HFF-Myc (cell line): ENCODE results near the gene SETD3.

Experiments
- DNase-seq: peaks from one replicate; pipeline ENCODE4 v3.0.0-alpha.2; 2011; ENCODE audit warnings: low read depth; ENCODE audit errors: extremely low read depth
- H3K4me3 ChIP-seq: replicated peaks from 2 replicates; pipeline ENCODE4 v1.5.1; 2011; ENCODE audit warnings: low read depth, mild to moderate bottlenecking, control low read depth, low read length
- TF ChIP-seq, protein P1 (sequence below): IDR thresholded peaks from 2 replicates; pipeline ENCODE4 v1.5.1; 2012; ENCODE audit warnings: mild to moderate bottlenecking, low read depth, low read length, control low read depth; ENCODE audit errors: missing control alignments

SETD3 gene

DNA sequence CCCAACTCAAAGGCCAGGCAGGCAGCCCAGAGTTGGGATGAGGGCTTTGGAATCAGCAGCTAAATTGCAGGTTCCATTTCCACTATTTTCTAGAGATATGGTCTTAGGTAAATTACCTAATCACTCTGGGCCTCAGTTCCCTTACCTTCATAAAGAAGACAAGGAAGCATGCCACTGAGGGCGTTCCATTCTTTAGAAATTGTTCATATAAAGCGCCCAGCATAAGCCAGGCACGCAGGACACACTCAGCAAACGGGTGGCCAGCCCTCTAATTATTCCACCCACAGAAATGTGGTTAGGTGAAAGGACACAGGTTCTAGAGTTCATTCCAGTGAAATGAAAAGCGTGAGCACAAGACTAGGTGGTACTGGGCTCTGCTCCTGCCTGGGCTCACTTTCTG is 120.8 kb downstream of the SETD3 start:
- no peak for DNase-seq
- TF ChIP-seq, protein P1, sequence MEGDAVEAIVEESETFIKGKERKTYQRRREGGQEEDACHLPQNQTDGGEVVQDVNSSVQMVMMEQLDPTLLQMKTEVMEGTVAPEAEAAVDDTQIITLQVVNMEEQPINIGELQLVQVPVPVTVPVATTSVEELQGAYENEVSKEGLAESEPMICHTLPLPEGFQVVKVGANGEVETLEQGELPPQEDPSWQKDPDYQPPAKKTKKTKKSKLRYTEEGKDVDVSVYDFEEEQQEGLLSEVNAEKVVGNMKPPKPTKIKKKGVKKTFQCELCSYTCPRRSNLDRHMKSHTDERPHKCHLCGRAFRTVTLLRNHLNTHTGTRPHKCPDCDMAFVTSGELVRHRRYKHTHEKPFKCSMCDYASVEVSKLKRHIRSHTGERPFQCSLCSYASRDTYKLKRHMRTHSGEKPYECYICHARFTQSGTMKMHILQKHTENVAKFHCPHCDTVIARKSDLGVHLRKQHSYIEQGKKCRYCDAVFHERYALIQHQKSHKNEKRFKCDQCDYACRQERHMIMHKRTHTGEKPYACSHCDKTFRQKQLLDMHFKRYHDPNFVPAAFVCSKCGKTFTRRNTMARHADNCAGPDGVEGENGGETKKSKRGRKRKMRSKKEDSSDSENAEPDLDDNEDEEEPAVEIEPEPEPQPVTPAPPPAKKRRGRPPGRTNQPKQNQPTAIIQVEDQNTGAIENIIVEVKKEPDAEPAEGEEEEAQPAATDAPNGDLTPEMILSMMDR, result no peak
- no peak overlapping the region for H3K4me3 ChIP-seq

DNA sequence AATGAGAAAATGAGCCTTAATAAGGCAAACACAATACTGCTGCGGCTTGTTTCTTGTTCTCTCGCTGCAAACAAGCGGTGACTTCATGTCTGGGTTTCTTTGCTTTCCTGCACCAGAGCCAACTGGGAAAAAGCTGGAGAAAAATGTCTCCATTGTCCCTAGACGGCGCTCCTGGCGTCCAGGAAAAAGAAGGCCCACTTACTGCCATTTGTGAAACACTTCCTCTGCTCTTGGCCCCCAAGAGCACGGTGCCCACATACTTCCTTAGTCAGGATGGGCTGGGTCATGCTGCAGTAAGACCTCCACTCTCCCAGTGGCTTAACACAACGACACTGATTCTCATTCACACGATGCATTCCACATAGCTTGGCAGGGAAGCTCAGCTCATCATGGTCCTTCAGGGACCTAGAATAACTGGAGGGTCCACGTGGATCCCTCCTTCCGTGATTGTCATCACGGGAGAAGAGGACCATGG is 122.7 kb downstream of the SETD3 start:
- H3K4me3 ChIP-seq, result no peak overlapping the region
- DNase-seq, result no peak
- TF ChIP-seq, protein P1, result no peak

DNA sequence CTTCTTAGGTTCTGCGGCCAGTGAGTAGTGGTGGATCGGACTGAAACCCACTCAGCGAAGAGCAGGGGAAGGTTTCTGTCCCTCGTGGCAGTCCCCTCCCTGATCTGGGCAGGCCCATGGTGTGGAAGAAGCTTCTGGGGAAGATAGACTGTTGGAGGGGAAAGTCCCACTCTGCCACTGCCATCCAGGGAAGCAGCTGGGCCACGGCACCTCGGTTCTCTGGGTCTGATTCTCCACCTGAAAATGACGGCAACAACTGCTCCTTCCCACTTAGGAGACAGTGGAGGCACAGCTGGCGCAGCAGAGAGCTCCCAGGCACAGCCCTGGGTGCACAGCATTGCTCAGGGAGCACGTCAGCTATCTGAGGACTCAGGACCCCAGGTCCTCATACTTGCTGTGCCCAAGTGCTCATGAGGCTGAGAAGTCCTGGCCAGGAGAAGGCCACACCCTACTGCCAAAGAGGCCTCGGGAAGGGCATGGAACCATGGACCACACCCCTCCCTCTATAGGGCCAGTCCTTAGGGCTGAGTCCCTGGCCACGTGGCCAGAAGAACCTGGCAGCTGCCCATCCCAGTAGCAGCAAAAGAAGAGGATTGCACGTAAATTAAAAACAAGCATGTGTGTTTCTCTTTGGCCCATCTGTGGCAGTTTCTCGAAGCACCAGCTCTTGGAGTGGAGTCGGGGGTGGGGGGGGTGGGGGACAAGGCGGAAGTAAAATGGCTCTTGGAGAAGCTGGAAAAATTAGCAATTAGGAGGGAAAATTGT is 123.3 kb downstream of the SETD3 start:
- DNase-seq, result no peak
- no peak overlapping the region for H3K4me3 ChIP-seq
- TF ChIP-seq, protein P1, result no peak

DNA sequence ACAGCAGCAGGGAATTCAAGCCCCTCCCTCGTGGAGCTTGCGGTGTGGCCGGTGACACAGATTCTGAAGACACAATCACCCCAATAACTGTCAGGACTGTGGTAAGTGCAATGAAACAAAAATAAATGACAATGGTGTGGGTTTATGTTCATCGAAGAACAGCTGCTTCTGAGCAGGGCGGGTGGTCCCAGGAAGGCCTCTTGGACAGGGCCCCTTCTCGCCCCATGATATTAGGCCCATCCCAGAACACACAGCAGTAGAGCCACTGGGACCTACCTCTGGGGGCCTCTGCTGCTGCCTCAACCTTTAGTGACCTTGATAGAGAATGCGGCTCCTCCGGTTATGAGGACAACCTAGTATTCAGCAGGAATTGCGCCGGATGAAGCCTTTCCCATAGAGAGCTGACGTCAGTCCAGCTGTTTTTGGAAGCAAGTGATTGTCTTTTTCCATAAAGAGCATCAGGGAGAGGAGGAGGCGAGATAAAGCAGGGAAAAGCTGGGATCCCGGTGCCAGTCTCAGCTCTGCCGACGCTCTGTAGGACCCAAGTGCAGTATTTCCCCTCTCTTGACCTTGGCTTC is 124.5 kb downstream of the SETD3 start:
- TF ChIP-seq, protein P1, result no peak
- no peak overlapping the region for H3K4me3 ChIP-seq
- DNase-seq, result no peak

DNA sequence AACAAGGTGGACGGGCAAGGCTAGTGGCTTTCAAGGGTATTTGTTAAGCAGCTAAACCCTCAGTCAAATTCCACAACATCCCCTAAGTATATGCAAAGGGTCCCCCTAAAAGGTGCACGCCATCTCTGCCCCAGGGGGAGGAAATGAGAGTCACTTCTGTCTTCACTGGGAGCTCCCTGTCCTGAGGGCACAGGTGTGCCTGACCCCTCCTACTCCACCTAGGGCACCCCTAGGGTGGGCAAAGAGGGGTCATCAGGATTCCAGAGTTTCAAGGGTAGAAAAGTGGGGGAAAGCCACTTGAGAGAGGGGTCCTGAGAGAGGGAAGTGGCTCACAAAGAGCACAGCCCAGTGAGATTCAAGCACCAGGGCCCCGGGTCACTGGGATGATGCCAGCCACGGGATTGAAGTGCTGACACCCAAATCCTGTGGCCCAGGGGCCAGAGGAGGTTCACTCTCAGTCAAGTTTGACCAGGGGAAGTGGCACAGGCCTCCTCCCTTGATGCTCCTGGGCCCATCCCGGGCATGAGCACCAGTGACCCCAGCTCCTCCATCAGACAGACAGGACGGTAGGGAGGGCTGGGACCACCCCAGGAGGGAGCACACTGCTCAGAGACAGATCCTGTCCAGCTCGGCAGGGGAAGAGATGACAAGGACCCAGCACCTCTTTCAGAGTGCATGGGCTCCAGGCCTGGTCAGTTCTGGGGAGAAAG is 126.3 kb downstream of the SETD3 start:
- H3K4me3 ChIP-seq, result no peak overlapping the region
- TF ChIP-seq, protein P1, result no peak
- no peak for DNase-seq

DNA sequence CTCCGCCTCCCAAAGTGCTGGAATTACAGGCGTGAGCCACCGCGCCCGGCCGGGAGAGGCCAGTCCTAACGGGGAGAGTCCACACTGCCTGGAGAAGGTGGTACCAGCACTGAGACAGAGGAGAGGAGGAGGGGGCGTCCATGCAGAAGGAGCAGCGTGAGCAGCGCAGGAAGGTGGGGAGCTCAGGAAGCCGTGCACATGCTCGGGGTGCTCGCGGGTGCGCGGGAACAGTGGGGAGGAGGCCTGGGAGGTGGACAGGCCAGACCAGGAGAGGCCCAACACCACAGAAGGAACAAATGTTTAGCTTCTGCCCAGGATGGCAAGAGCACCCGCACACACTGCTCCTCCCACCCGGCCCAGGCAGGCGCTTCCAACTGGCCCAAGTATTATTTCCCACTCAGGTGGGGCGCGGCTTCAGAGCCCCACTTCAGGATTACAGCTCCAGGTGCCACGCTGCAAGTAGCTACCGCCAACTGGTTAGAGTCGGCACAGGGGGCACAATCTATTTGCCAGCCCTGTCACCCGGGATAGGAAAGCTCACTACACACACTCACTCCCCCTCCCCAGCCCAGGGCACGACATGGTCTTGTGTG is 127.9 kb downstream of the SETD3 start:
- DNase-seq, result no peak
- no peak overlapping the region for H3K4me3 ChIP-seq
- TF ChIP-seq, protein P1, result no peak
